Measurements from ENCODE around the gene UPK3A. TPM values are rescaled to one million over a fixed set of nuclear protein-coding genes. Genes with fewer than 3 reads are reported as not detected.
"Not testable (repeated sequence)": the region's sequence is repeated elsewhere in the genome, so short reads cannot be mapped to it uniquely, and the experiment has no call there.

Gene UPK3A
- total and polyA plus RNA-seq, 10 of the 15 experiments (the other 5 are each of a cell fraction or from before 2014, with no cell fraction given) = not detected

DNA sequence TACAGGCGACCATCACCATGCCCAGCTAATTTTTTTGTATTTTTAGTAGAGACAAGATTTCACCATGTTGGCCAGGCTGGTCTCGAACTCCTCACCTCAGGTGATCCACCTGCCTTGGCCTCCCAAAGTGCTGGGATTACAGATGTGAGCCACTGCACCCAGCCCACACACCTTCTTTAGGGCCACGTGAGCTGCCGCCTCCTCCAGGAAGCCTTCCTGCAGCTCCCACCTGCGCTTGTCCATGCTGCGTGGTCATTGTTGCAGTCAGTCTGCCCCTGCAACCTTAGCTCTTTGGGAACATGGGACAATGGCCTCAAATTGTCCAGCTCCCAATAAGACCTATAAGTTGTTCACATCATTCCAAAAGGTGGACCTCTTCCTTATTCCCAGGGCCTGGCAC is 10.3 kb downstream of the UPK3A start:
- DNase-seq (ENCODE audit: low read depth, low spot score); H3K27ac ChIP-seq (ENCODE audit: control insufficient read depth, insufficient read depth); ATAC-seq; FAIRE-seq; in situ Hi-C loops (cut with MboI); H3K4me3 ChIP-seq; H2AFZ ChIP-seq (ENCODE audit: control insufficient read depth, low read depth, low read length); H3K27me3 ChIP-seq (replicated peaks in 1 of 2; ENCODE audit: control insufficient read depth in 2 of 2, insufficient read depth in 2 of 2, low read length in 1 of 2); H3K4me2 ChIP-seq (ENCODE audit: control insufficient read depth, insufficient read depth); H3K9me3 ChIP-seq (replicated peaks; ENCODE audit: control insufficient read depth, insufficient read depth, low read length); H3K9ac ChIP-seq (ENCODE audit: control insufficient read depth, insufficient read depth, low read length); intact Hi-C loops (cut with micrococcal nuclease; ENCODE audit: unreplicated experiment); BruUV-seq (replicated peaks); H3K79me2 ChIP-seq (ENCODE audit: control insufficient read depth, insufficient read depth, low read length); CTCF ChIA-PET; H3K36me3 ChIP-seq (ENCODE audit: control insufficient read depth in 2 of 2, insufficient read depth in 2 of 2, low read length in 1 of 2); H4K20me1 ChIP-seq (ENCODE audit: control insufficient read depth, insufficient read depth): not testable (repeated sequence)
- WGBS (ENCODE audit: insufficient coverage, insufficient replicate concordance, low lambda C conversion rate, missing lambda C conversion rate) = 86% methylated on average over 6 of the region's 6 CpGs
- ChIA-PET POLR2A (interaction anchor here (0.6 kb wide), 1 partner anchor 279 kb away, joined by 4 read pairs; no protein-coding TSS in a partner anchor), SMC1A (ENCODE audit: uncharacterized antibody, unreplicated experiment) (interaction anchor here (1.0 kb wide), 1 partner anchor 40 kb away, joined by 3 read pairs; no protein-coding TSS in a partner anchor), RAD21 (ENCODE audit: unreplicated experiment) (interaction anchor here (0.7 kb wide), 1 partner anchor 13 kb away, joined by 3 read pairs; no protein-coding TSS in a partner anchor)
- H3K4me1 ChIP-seq (ENCODE audit: control insufficient read depth, insufficient read depth, low read length) = peaks cover 21% of the 10 kb centered on the region

DNA sequence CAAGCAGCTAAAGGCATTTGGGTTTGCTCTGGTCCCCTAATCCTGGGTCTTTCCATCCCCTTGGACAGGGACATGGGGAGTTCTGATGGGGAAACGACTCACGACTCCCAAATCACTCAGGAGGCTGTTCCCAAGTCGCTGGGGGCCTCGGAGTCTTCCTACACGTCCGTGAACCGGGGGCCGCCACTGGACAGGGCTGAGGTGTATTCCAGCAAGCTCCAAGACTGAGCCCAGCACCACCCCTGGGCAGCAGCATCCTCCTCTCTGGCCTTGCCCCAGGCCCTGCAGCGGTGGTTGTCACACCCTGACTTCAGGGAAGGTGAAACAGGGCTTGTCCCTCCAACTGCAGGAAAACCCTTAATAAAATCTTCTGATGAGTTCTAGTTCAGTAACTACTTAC is 10.7 kb downstream of the UPK3A start:
- ChIA-PET SMC1A (ENCODE audit: uncharacterized antibody, unreplicated experiment) (no interaction called here), RAD21 (ENCODE audit: unreplicated experiment) (no interaction called here), CTCF (no interaction called here), POLR2A (interaction anchor here (0.6 kb wide), 1 partner anchor 279 kb away, joined by 4 read pairs; no protein-coding TSS in a partner anchor)
- Histone ChIP-seq H4K20me1 (ENCODE audit: control insufficient read depth, insufficient read depth) (no peaks in the 10 kb centered on the region; the same call in 1 of the 2 replicates), H3K79me2 (ENCODE audit: control insufficient read depth, insufficient read depth, low read length) (no peaks in the 10 kb centered on the region), H3K27me3 (replicated peaks in 1 of 2; ENCODE audit: control insufficient read depth in 2 of 2, insufficient read depth in 2 of 2, low read length in 1 of 2) (no peaks in the 10 kb centered on the region), H3K4me1 (ENCODE audit: control insufficient read depth, insufficient read depth, low read length) (peaks cover 21% of the 10 kb centered on the region), H3K4me3 (no peak overlapping the region), H2AFZ (ENCODE audit: control insufficient read depth, low read depth, low read length) (no peak overlapping the region), H3K36me3 (ENCODE audit: control insufficient read depth in 2 of 2, insufficient read depth in 2 of 2, low read length in 1 of 2) (no peaks in the 10 kb centered on the region), H3K27ac (ENCODE audit: control insufficient read depth, insufficient read depth) (no peak overlapping the region), H3K9me3 (replicated peaks; ENCODE audit: control insufficient read depth, insufficient read depth, low read length) (no peaks in the 10 kb centered on the region), H3K9ac (ENCODE audit: control insufficient read depth, insufficient read depth, low read length) (no peak overlapping the region), H3K4me2 (ENCODE audit: control insufficient read depth, insufficient read depth) (no peak overlapping the region)
- DNase-seq (ENCODE audit: low read depth, low spot score) = no peak
- WGBS (ENCODE audit: insufficient coverage, insufficient replicate concordance, low lambda C conversion rate, missing lambda C conversion rate) = 68% methylated on average over 9 of the region's 9 CpGs
- BruUV-seq (replicated peaks) = no TSS peak
- intact Hi-C loops (cut with micrococcal nuclease; ENCODE audit: unreplicated experiment) = no loop called here
- FAIRE-seq = no peak
- in situ Hi-C loops (cut with MboI) = no loop called here
- no peak for ATAC-seq
- TF ChIP-seq BCL11A (IDR thresholded peaks at IDR 0.05; ENCODE audit: low read depth, low read length) = no peak
- TF ChIP-seq, protein P1, sequence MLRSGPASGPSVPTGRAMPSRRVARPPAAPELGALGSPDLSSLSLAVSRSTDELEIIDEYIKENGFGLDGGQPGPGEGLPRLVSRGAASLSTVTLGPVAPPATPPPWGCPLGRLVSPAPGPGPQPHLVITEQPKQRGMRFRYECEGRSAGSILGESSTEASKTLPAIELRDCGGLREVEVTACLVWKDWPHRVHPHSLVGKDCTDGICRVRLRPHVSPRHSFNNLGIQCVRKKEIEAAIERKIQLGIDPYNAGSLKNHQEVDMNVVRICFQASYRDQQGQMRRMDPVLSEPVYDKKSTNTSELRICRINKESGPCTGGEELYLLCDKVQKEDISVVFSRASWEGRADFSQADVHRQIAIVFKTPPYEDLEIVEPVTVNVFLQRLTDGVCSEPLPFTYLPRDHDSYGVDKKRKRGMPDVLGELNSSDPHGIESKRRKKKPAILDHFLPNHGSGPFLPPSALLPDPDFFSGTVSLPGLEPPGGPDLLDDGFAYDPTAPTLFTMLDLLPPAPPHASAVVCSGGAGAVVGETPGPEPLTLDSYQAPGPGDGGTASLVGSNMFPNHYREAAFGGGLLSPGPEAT (IDR thresholded peaks at IDR 0.05; ENCODE audit: low read depth) = no peak
- no peak for TF ChIP-seq SP1 (IDR thresholded peaks at IDR 0.05; ENCODE audit: low read depth, low read length)
- TF ChIP-seq YY1 (IDR thresholded peaks at IDR 0.05; ENCODE audit: low read depth, low read length) = no peak
- TF ChIP-seq ZNF622 (IDR thresholded peaks at IDR 0.05) = no peak
